ENCODE data around the gene DLGAP1. TPM values are rescaled to one million over a fixed set of nuclear protein-coding genes. Genes with fewer than 3 reads are reported as not detected.

The DLGAP1 gene
- total and polyA plus RNA-seq, 2 donors (not counting 1 experiment from before 2014, with no cell fraction given), result 0.07 to 0.61 TPM

GRCh38 chr18:3984163-3984757 is 470.8 kb downstream of the DLGAP1 start:
- CTCF ChIA-PET, result interaction anchor here (0.9 to 2.0 kb wide), 2 partner anchors 10 to 702 kb away, joined by 3 to 14 read pairs; no protein-coding TSS in a partner anchor
- no peak overlapping the region for H3K9ac ChIP-seq (ENCODE audit: low read length)
- H3K4me1 ChIP-seq (ENCODE audit: control insufficient read depth in 2 of 2, insufficient read depth in 2 of 2, low read length in 2 of 2), result no peaks in the 10 kb centered on the region
- H3K4me1 Mint-ChIP-seq, result peaks cover 4% of the 10 kb centered on the region
- H4K20me1 ChIP-seq (ENCODE audit: control insufficient read depth, insufficient read depth, low read length, poor library complexity, severe bottlenecking), result no peaks in the 10 kb centered on the region
- H3K9me3 ChIP-seq (ENCODE audit: control extremely low read depth in 1 of 3, control insufficient read depth in 2 of 3, insufficient read depth in 1 of 3, low read length in 2 of 3), result peaks cover 3 to 11% (median 3%) of the 10 kb centered on the region in 3 donors
- DNase-seq (no peak), ATAC-seq (ENCODE audit: low read depth) (no peak)
- 90% methylated on average over 3 of the region's 3 CpGs for WGBS (ENCODE audit: insufficient coverage)
- H3K27me3 Mint-ChIP-seq, result peaks cover 5% of the 10 kb centered on the region
- intact Hi-C loops (cut with micrococcal nuclease), result no loop called here
- H3K79me2 ChIP-seq (ENCODE audit: control insufficient read depth, insufficient read depth, low read length), result no peaks in the 10 kb centered on the region
- no peak overlapping the region for H3K4me3 ChIP-seq (ENCODE audit: control extremely low read depth in 1 of 5, extremely low read depth in 1 of 5, insufficient read depth in 1 of 5, low read depth in 2 of 5, low read length in 4 of 5)
- H3K9me3 Mint-ChIP-seq (ENCODE audit: insufficient read depth), result peaks cover 2% of the 10 kb centered on the region
- H2AFZ ChIP-seq (ENCODE audit: insufficient read depth, low read depth, low read length, poor library complexity, severe bottlenecking), result peak overlapping the region; percentile 15
- H3K27ac Mint-ChIP-seq, result no peak overlapping the region
- no peak overlapping the region for H3K27ac ChIP-seq (ENCODE audit: low read length in 2 of 2)
- H3K27me3 ChIP-seq (replicated peaks in 1 of 4; ENCODE audit: control extremely low read depth in 1 of 4, control insufficient read depth in 3 of 4, insufficient read depth in 4 of 4, low read length in 3 of 4), result no peaks in the 10 kb centered on the region
- no peak overlapping the region for H3K4me2 ChIP-seq (replicated peaks; ENCODE audit: low read depth, low read length, poor library complexity, severe bottlenecking)
- POLR2A ChIA-PET, result no interaction called here
- H3K36me3 ChIP-seq (replicated peaks in 1 of 2; ENCODE audit: control extremely low read depth in 1 of 2, control insufficient read depth in 1 of 2, extremely low read depth in 1 of 2, insufficient read depth in 2 of 2, low read length in 1 of 2), result no peaks in the 10 kb centered on the region
- TF ChIP-seq CTCF (IDR thresholded peaks at IDR 0.05) (no peak), EZH2 (IDR thresholded peaks at IDR 0.05; ENCODE audit: borderline replicate concordance, insufficient read depth, low read depth, low read length, poor library complexity, severe bottlenecking) (no peak)
- H3K4me3 Mint-ChIP-seq, result no peak overlapping the region

- POLR2A ChIA-PET, result no interaction called here
- no peak overlapping the region for H3K4me2 ChIP-seq (replicated peaks; ENCODE audit: low read depth, low read length, poor library complexity, severe bottlenecking)
- intact Hi-C loops (cut with micrococcal nuclease), result no loop called here
- no CpG with 5 or more reads among the region's 5 CpGs for WGBS (ENCODE audit: insufficient coverage)
- no peaks in the 10 kb centered on the region for H3K27me3 ChIP-seq (replicated peaks in 1 of 4; ENCODE audit: control extremely low read depth in 1 of 4, control insufficient read depth in 3 of 4, insufficient read depth in 4 of 4, low read length in 3 of 4)
- no peaks in the 10 kb centered on the region for H3K4me1 ChIP-seq (ENCODE audit: control insufficient read depth in 2 of 2, insufficient read depth in 2 of 2, low read length in 2 of 2)
- no peak overlapping the region for H3K27ac ChIP-seq (ENCODE audit: low read length in 2 of 2)
- TF ChIP-seq CTCF (IDR thresholded peaks at IDR 0.05), result no peak
- TF ChIP-seq EZH2 (IDR thresholded peaks at IDR 0.05; ENCODE audit: borderline replicate concordance, insufficient read depth, low read depth, low read length, poor library complexity, severe bottlenecking), result no peak
- no peak overlapping the region for H3K4me3 Mint-ChIP-seq
- H3K9me3 Mint-ChIP-seq (ENCODE audit: insufficient read depth), result peaks cover 5% of the 10 kb centered on the region
- H3K36me3 ChIP-seq (replicated peaks in 1 of 2; ENCODE audit: control extremely low read depth in 1 of 2, control insufficient read depth in 1 of 2, extremely low read depth in 1 of 2, insufficient read depth in 2 of 2, low read length in 1 of 2), result no peaks in the 10 kb centered on the region
- H3K9ac ChIP-seq (ENCODE audit: low read length), result no peak overlapping the region
- peaks cover 6 to 10% (median 6%) of the 10 kb centered on the region in 3 donors for H3K9me3 ChIP-seq (ENCODE audit: control extremely low read depth in 1 of 3, control insufficient read depth in 2 of 3, insufficient read depth in 1 of 3, low read length in 2 of 3)
- DNase-seq, result no peak
- no peaks in the 10 kb centered on the region for H4K20me1 ChIP-seq (ENCODE audit: control insufficient read depth, insufficient read depth, low read length, poor library complexity, severe bottlenecking)
- CTCF ChIA-PET, result interaction anchor here (2.0 kb wide), 1 partner anchor 11 kb away, joined by 14 read pairs; no protein-coding TSS in a partner anchor
- peak overlapping the region; percentile 9 for H2AFZ ChIP-seq (ENCODE audit: insufficient read depth, low read depth, low read length, poor library complexity, severe bottlenecking)
- ATAC-seq (ENCODE audit: low read depth), result no peak
- peaks cover 5% of the 10 kb centered on the region for H3K27me3 Mint-ChIP-seq
- H3K4me3 ChIP-seq (ENCODE audit: control extremely low read depth in 1 of 5, extremely low read depth in 1 of 5, insufficient read depth in 1 of 5, low read depth in 2 of 5, low read length in 4 of 5), result no peak overlapping the region
- peaks cover 4% of the 10 kb centered on the region for H3K4me1 Mint-ChIP-seq
- H3K79me2 ChIP-seq (ENCODE audit: control insufficient read depth, insufficient read depth, low read length), result no peaks in the 10 kb centered on the region
- H3K27ac Mint-ChIP-seq, result no peak overlapping the region
Observed at GRCh38 chr18:3983351-3983969, 471.6 kb downstream of the DLGAP1 start.
